ENCODE results near the gene ALOX5. TPM values are rescaled to one million over a fixed set of nuclear protein-coding genes. Genes with fewer than 3 reads are reported as not detected.

ALOX5 gene
- total RNA-seq, 1 experiment from 2014 or later = not detected

DNA sequence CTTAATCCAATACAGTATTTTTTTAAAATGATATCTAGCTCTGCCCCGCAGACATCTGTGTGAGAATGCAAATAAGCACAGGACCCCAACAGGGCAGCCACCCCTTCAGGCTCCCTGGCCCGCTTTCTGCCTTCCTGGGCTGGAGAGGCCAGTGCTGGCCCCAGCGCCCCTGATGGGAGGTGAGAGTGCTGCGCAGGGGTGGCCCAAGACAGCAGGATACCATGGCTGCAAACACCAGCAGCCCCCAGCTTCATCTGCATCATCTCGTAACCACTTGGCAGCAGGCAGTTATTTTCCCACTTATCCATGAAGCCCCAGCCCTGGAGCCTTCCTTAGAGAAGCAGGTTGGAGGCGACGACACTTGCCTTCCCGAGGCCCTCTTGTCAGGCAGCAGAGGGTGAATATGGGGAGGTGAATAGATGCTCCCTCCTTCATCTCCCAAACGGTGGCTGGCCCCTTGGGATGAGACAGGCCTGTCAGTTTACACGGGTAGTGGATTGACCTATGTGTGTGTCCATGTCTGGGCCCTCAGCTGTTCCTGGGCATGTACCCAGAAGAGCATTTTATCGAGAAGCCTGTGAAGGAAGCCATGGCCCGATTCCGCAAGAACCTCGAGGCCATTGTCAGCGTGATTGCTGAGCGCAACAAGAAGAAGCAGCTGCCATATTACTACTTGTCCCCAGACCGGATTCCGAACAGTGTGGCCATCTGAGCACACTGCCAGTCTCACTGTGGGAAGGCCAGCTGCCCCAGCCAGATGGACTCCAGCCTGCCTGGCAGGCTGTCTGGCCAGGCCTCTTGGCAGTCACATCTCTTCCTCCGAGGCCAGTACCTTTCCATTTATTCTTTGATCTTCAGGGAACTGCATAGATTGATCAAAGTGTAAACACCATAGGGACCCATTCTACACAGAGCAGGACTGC lies 71.2 kb downstream of the ALOX5 start:
- Histone ChIP-seq H3K4me1 (no peaks in the 10 kb centered on the region), H3K27me3 (no peaks in the 10 kb centered on the region), H3K9me3 (replicated peaks) (no peaks in the 10 kb centered on the region), H3K36me3 (no peaks in the 10 kb centered on the region), H3K4me3 (no peak overlapping the region), H3K27ac (no peak overlapping the region)
- DNase-seq = no peak

DNA sequence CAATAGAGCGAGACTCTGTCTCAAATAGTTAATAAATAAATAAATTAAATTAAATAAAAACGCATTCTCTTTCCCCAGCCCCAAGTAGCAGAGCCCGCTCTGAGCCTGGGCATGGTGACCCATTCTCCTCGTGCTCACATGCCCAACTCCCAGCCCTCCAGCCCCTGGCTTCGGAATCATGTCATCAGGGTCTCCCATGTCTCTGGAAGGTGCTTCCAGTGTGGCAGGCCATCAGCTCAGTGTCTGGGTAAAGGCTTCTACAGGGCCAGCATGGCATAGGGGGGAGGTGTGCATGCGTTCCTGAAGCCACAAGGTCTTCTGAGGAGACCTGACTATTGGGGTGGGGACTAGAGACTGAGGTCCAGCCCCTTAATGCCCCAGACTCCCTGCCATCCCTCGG lies 72.8 kb downstream of the ALOX5 start:
- Histone ChIP-seq H3K4me3 (no peak overlapping the region), H3K27ac (no peak overlapping the region), H3K4me1 (no peaks in the 10 kb centered on the region), H3K9me3 (replicated peaks) (no peaks in the 10 kb centered on the region), H3K27me3 (no peaks in the 10 kb centered on the region), H3K36me3 (no peaks in the 10 kb centered on the region)
- no peak for DNase-seq

DNA sequence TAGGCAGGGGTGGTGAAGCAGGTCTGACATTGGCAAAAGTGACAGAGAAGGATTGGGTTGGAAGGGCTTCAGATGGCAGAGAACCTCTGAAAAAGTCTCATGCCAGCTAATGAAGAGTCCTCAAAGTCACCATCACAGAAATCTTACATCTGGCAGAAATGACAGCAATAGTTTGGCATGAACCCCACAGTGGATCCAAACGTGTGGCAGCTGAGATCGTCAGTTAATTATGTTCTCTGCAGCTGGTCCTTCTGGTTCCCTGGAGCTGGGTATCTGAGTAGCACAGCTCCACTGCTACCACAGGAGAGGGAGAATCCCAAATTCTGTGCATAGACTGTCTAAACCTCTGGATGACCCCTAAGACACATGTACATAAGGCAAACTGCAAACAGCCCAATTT lies 73.4 kb downstream of the ALOX5 start:
- Histone ChIP-seq H3K36me3 (no peaks in the 10 kb centered on the region), H3K27me3 (no peaks in the 10 kb centered on the region), H3K4me1 (no peaks in the 10 kb centered on the region), H3K9me3 (replicated peaks) (no peaks in the 10 kb centered on the region), H3K27ac (no peak overlapping the region), H3K4me3 (no peak overlapping the region)
- no peak for DNase-seq

DNA sequence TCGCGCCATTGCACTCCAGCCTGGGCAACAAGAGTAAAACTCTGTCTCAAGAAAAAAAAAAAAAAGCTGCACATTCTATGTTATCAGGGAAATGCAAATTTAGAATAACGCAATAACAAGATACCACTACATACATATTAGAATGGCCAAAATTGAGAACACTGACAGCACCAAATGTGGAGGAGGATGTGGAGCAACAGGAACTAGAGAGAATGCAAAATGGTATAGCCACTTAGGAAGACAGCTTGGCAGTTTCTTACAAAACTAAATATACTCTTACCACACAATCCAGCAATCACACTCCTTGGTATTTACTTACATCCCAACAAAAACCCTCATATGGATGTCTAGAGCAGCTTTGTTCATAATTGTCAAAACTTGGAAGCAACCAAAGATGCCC lies 76.8 kb downstream of the ALOX5 start:
- Histone ChIP-seq H3K27ac (no peak overlapping the region), H3K27me3 (no peaks in the 10 kb centered on the region), H3K4me1 (no peaks in the 10 kb centered on the region), H3K36me3 (no peaks in the 10 kb centered on the region), H3K9me3 (replicated peaks) (no peaks in the 10 kb centered on the region), H3K4me3 (no peak overlapping the region)
- DNase-seq = no peak

DNA sequence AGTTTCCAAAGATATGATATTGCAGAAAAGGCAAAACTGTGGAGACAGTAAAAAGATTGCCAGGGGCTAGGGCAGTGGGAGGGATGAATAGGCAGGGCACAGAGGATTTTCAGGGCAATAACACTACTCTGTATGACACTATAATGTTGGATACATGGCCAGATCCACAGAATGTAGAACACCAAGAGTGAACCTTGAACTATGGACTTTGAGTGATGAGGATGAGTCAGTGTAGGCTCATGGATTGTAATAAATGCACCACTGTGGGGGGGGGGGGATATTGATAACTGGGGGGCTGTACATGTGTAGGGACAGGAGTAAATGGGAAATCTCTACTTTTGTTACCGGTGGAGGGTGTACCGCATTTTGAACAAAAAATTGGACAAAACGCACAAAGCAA lies 77.4 kb downstream of the ALOX5 start:
- Histone ChIP-seq H3K9me3 (replicated peaks) (no peaks in the 10 kb centered on the region), H3K4me1 (no peaks in the 10 kb centered on the region), H3K4me3 (no peak overlapping the region)

DNA sequence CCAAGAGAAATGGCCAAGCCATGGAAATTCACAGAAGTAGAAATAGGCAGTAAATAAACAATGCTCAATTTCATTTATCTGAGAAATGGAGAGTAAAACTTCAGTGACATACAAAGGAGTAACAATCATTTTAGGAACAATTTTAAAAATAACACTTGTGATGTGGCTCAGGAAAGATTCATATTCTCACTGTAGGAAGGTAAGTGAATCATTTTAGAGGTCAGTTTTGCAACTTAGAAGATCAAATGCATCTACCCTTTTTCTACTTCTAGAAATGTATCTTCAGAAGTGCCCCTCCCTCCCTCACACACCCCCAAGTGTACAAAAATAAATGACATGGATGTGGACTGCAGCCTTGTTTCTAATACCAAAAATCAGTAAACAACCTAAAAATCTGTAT lies 78.3 kb downstream of the ALOX5 start:
- no peaks in the 10 kb centered on the region for H3K36me3 ChIP-seq
- H3K27ac ChIP-seq = no peak overlapping the region
- H3K27me3 ChIP-seq = no peaks in the 10 kb centered on the region
- H3K9me3 ChIP-seq (replicated peaks) = no peaks in the 10 kb centered on the region
- no peaks in the 10 kb centered on the region for H3K4me1 ChIP-seq
- H3K4me3 ChIP-seq = no peak overlapping the region
- no peak for DNase-seq

More for the DNA sequence above, 77.4 kb downstream of the ALOX5 start:
- H3K27me3 ChIP-seq = no peaks in the 10 kb centered on the region
- DNase-seq = no peak
- H3K27ac ChIP-seq = no peak overlapping the region
- H3K36me3 ChIP-seq = no peaks in the 10 kb centered on the region

DNA sequence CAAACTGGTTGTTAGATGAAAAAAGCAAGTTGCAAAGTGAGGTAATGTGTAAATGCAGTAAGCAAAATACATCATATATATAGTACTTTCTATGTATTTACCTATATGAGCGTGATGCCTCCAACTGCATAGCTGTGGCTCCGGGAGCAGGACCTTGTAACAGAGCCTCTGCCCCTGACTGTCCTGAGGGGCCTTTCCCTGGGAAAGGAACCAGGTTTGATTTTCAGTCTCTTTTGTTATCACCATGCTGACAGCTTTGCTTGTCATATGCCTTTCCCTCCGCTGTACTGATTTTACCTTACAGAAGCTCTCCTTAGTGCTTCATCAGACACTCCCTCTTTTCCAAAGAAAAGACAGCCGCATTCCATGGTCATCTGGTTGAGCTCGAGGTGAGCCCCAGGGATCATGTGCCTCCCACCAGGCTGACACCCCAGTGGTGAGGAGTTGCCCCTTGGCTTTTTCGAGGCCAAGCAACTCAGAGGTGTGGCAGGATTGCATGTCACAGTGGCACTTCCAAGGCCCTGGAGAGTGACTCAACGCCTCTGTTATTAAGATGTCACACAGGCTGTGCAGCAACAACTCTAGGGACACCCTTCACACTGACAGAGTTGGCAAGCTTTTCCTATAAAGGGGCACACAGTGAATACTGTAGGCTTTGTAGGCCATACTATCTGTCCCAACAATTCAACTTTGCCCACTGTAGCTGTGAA lies 78.9 kb downstream of the ALOX5 start:
- H3K27ac ChIP-seq = no peak overlapping the region
- H3K36me3 ChIP-seq = no peaks in the 10 kb centered on the region
- H3K4me3 ChIP-seq = no peak overlapping the region
- DNase-seq = no peak
- no peaks in the 10 kb centered on the region for H3K27me3 ChIP-seq
- no peaks in the 10 kb centered on the region for H3K9me3 ChIP-seq (replicated peaks)
- no peaks in the 10 kb centered on the region for H3K4me1 ChIP-seq

DNA sequence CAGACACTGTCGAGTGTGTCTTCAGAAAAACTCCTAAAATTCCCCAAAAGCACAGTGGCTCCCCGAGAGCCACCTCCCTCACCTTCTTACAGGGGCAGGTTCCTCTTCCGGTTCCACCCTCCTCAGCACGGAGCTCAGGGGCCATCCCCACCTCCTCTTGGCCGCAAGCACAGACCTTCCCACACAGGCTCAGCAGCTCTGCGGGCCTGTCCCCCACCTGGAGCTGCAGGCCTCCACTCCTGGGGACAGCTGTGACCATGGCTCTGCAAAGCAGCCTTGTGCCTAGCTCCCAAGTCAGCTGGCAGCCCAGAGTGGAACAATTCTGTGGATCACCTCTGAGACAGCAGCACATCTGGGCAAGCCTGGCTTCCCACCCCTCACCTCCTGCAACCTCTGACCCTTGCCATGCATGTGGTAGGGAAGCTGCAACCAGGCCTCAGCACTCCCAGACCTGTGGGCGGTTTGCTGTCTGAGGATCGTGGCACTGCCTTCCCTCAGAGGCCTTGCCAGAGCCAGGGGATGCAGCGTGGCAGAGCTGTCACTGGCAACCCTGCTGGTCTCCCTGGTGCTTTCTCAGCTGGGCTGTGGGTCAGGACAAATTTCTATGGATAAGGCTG lies 79.7 kb downstream of the ALOX5 start:
- no peak overlapping the region for H3K4me3 ChIP-seq
- H3K9me3 ChIP-seq (replicated peaks) = no peaks in the 10 kb centered on the region
- H3K27me3 ChIP-seq = no peaks in the 10 kb centered on the region
- H3K4me1 ChIP-seq = no peaks in the 10 kb centered on the region
- no peaks in the 10 kb centered on the region for H3K36me3 ChIP-seq
- H3K27ac ChIP-seq = no peak overlapping the region
- no peak for DNase-seq

DNA sequence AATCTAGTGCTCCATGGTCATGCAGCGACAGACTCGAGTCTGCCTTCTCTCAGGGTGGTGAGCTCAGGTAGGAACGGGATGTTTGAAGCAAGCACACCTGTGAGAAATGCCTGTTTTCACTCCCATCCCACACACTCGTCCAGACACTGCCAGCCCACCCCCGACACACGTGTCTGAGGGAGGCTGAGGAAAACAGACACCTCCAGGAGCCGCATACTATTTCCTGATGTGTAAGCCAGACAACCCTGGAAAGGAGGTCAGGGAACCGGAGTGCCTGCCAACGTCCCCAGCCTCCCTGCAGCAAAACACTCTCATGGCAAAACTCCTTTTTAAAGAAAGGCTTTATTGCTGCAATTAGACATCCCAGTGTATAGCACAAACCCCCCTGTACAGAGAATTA lies 80.2 kb downstream of the ALOX5 start:
- H3K27me3 ChIP-seq = no peaks in the 10 kb centered on the region
- DNase-seq = no peak

DNA sequence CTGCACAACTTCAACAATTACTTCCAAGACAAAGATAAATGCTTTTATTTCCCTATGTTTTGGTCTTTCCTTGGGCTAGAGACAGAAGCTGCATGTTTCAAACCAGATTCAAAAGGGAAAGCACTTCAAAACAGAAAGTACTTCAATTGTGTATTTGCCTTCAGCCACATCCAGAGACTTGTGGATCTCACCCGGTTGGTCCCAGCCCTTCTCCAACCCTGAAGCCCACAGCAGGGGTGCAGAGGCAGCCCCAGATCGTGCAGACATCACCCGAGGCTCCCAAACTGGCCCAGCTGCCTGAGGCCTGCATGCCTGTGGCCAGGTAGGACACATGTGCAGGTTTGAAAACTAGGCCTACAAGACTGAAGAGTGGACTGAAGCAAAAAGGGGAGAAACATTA lies 80.8 kb downstream of the ALOX5 start:
- Histone ChIP-seq H3K4me1 (no peaks in the 10 kb centered on the region), H3K4me3 (no peak overlapping the region), H3K9me3 (replicated peaks) (no peaks in the 10 kb centered on the region), H3K27ac (no peak overlapping the region), H3K27me3 (no peaks in the 10 kb centered on the region), H3K36me3 (no peaks in the 10 kb centered on the region)
- DNase-seq = no peak

More for the DNA sequence above, 80.2 kb downstream of the ALOX5 start:
- Histone ChIP-seq H3K36me3 (no peaks in the 10 kb centered on the region), H3K27ac (no peak overlapping the region), H3K9me3 (replicated peaks) (no peaks in the 10 kb centered on the region), H3K4me3 (no peak overlapping the region), H3K4me1 (no peaks in the 10 kb centered on the region)

DNA sequence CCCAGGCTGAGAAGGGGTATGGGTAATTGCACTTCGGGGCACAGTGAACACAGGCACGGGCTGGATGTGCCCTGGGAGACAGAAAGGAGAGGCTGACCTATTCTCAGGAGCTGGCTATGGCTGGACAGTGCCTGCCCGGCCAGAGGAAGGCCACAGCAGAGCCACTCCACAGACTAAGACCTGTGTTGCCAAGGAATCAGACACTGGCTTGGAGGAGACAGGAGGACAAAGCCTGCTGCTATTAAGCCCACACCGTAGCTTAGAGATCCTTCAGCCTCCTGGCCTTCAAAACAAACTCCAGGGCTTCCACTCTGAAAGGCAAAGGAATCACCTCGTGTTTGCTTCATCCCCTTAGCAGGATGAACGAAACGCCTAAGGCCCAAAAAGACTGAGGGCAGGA lies 82.2 kb downstream of the ALOX5 start:
- Histone ChIP-seq H3K27me3 (no peaks in the 10 kb centered on the region), H3K4me1 (no peaks in the 10 kb centered on the region), H3K27ac (no peak overlapping the region), H3K4me3 (no peak overlapping the region), H3K36me3 (no peaks in the 10 kb centered on the region), H3K9me3 (replicated peaks) (no peaks in the 10 kb centered on the region)
- no peak for DNase-seq

DNA sequence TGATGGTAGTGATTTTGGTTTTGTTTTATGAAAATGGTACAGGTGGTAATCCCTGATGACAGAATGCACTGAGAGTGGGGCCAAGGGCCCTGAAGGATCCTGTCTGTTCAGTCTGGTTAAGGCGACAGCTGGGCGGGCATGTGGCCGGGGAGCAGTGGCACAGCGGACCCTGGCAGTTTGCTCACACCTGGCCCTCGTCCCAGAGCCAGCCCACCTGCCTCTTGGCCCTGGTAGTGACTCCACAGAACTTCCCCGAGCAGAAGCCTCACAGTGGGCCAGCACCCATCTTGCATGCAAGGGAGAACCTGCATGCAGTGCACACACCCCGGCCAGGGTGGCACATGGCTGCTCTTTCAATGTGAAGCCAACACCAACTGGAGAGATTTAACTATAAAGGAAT lies 82.8 kb downstream of the ALOX5 start:
- H3K27ac ChIP-seq = no peak overlapping the region
- DNase-seq = no peak
- H3K9me3 ChIP-seq (replicated peaks) = no peaks in the 10 kb centered on the region
- H3K4me3 ChIP-seq = no peak overlapping the region
- no peaks in the 10 kb centered on the region for H3K4me1 ChIP-seq
- no peaks in the 10 kb centered on the region for H3K27me3 ChIP-seq
- H3K36me3 ChIP-seq = no peaks in the 10 kb centered on the region

DNA sequence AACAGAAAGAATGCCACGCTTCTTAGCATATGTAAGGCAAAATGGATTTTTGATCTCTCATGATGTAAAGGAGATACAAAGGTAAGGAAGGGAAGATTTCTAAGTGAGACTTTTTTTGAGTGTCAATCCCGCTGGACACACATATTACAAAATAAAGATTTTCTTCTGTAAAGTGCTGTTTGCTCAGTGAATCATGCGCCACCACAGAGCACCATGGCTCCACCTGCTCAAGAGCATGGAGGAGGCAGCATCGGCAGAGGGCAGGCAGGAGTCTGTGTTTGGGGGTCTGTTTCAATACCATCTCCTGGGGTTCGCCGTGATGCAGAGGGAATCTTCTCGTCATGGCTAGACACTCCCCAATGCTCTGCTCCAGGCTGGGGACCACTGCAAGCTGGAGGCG lies 83.5 kb downstream of the ALOX5 start:
- no peak overlapping the region for H3K4me3 ChIP-seq
- H3K4me1 ChIP-seq = no peaks in the 10 kb centered on the region
- no peak overlapping the region for H3K27ac ChIP-seq
- no peaks in the 10 kb centered on the region for H3K27me3 ChIP-seq
- no peaks in the 10 kb centered on the region for H3K36me3 ChIP-seq
- H3K9me3 ChIP-seq (replicated peaks) = no peaks in the 10 kb centered on the region
- no peak for DNase-seq

DNA sequence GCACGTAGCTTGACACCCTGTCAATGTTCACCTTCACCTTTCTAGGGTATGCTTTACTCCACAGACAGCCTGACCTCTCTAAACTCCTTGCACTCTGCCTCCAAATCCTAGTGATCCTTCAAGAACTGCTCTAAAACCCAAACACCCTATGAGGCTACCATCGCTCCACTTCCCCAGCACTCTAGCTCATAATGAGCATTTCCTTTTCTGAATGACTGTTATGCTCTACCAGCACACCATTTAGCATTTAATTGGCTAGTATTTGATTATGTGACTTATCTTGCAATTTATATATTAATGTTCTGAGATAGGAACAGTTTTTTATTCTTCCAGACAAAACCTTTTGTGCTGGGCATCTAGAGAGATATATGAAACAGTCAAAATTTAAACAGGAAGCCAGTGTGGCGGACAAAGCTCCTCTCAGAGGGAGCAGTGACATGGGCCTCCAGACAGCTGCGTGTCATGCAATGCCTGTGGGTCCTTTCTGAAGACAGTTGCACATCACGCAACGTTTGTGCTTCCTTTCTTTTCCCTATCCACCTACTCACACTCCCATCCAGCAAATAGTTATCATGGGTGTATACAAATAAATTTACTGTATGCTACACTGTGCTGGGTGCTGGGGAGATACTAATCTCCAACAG lies 86.3 kb downstream of the ALOX5 start:
- Histone ChIP-seq H3K9me3 (replicated peaks) (no peaks in the 10 kb centered on the region), H3K36me3 (no peaks in the 10 kb centered on the region), H3K4me1 (no peaks in the 10 kb centered on the region), H3K27me3 (no peaks in the 10 kb centered on the region), H3K4me3 (no peak overlapping the region), H3K27ac (no peak overlapping the region)
- no peak for DNase-seq

DNA sequence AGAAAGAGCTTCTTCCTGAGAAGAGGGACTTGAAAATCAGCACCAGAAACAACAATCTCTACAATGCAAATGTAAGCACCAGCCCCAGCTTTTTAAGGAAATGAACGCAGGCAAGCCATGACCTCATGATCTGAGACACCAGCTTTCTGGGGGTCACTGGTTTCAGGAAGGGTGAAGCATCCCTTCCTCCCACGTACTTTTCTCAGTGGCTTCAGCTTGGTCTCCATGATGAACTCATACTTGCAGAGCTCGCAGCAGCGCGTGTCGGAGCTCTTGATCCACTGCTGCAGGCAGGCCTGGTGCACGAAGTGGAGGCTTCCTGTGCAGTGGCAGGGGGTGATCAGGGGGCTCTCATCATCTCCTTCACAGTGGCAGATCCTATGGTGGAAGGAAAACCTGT lies 87.0 kb downstream of the ALOX5 start:
- no peak for DNase-seq
- H3K4me3 ChIP-seq = no peak overlapping the region
- H3K9me3 ChIP-seq (replicated peaks) = no peaks in the 10 kb centered on the region
- H3K36me3 ChIP-seq = no peaks in the 10 kb centered on the region
- H3K27me3 ChIP-seq = no peaks in the 10 kb centered on the region
- H3K27ac ChIP-seq = no peak overlapping the region
- no peaks in the 10 kb centered on the region for H3K4me1 ChIP-seq

All from SJCRH30 (cell line).